Astrocyte (in vitro differentiated cells and primary cell): Measurements from ENCODE around the gene SHROOM3.

Experiments used
- CTCF ChIP-seq: IDR thresholded peaks from 2 replicates; pipeline ENCODE4 v1.5.1; 2011; ENCODE audit warnings: low read depth, mild to moderate bottlenecking, inconsistent platforms, low read length, moderate library complexity; ENCODE audit not compliant: insufficient read depth
- EZH2 ChIP-seq: IDR thresholded peaks from 2 replicates; pipeline ENCODE4 v1.6.1; 2012; ENCODE audit warnings: mild to moderate bottlenecking, low read length, inconsistent platforms; ENCODE audit not compliant: insufficient read depth

- TF ChIP-seq EZH2, result no peak
- TF ChIP-seq CTCF, result no peak
Observed at GRCh38 chr4:76544725-76545124, 109.7 kb downstream of the SHROOM3 start.
